Smooth muscle cell of the brain vasculature (primary cell): Measurements from ENCODE around the gene OTOL1.
"Not testable (repeated sequence)": the region's sequence is repeated elsewhere in the genome, so short reads cannot be mapped to it uniquely, and the experiment has no call there.

Experiments
- DNase-seq: peaks from one replicate; pipeline ENCODE4 v3.0.0-alpha.2; 2012; ENCODE audit warnings: low read depth, low spot score

The OTOL1 gene

DNA sequence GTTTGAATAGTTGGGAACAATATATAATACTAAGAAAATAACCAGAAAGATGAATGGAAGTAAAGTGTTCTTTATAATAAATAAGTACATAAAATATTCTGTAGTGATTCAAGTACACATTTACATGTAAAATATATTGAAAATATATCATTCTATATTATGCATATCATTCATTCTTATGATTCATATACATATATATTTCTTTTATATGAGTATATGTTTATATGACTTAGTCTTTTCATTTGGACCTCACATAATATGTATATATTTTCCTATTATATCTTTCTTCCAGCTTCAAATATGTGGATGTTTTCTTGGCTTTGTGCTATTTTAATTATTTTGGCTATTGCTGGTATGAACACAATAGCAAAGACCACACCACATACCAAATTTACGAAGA, at the start of gene OTOL1:
TSS of gene OTOL1 (plus strand) at position 301 of the 400 bp plus-strand sequence. CDS start at position 301, 0 bp downstream.
- no peak for DNase-seq

DNA sequence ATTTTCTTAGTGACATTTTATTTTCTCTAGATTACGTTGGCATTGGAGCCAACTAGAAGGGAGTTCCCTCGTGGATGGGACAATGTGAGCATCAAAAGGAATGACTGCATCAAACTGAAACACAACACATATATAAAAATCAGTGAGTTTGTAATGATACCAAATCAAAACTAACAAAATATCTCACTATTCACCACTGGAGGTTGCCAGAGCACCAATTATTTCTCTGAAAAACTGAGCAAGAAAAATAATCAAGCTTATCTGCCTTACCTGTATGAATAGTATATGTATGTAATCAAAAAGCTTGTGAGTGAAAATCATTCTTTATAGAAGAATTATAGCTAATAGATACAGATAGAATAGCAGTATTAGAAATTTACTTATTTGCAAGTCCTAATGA, 46.8 kb upstream of the OTOL1 start:
- DNase-seq: no peak

DNA sequence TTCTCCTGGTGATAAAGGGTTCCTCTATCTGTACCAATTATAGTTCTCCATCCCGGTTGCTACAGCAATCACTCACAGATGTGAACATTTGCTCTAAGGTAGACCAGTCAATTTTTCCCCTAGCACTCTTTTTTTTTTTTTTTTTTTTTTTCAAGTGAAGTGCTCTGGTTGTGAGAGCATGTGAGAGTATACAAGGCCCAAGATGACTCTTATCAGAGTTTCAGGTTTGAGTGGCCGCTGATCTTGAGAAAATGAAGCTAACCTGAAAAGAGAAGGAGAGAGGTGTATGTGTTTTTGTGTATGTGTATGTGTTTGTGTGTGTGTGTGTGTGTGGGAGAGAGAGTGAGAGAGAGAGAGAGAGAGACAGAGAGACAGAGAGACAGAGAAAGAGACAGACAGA, 44.4 kb upstream of the OTOL1 start:
- DNase-seq: no peak

DNA sequence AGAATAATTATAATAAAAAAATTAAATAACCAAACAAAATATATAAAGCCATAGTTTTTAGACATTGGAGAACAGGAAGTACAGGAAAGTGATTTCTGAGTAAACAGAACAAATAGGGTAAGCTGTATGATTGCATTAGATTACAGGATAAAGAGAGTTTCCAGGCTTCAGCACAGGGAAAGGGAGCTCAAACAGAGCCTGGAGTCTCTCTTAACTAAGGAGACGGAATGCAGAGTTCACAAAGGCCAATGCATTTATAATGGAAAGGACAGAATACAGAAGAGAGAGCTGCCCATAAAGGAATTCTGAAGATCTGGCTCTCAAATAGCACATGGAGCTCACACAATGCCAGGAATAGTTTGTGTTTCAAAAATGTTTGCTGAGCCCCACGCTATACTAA, 42.0 kb upstream of the OTOL1 start:
- no peak for DNase-seq

DNA sequence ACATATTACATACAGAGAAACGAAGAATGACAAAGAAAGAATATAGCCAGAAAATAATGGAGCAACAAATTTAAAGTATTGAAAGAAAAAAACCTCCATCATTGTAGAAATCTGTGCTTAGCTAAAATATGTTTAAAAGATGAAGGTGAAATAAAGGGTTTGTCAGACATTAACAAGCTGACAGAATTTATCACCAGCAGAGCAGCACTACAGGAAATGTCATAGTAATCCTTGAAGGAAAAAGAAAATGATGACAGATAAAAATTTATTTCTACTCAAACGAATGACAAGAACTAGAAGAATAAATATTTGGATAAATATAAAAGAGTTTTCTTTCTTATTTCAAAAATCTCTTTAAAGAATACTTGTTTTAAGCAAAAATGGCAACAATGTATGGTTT, 40.6 kb upstream of the OTOL1 start:
- no peak for DNase-seq

DNA sequence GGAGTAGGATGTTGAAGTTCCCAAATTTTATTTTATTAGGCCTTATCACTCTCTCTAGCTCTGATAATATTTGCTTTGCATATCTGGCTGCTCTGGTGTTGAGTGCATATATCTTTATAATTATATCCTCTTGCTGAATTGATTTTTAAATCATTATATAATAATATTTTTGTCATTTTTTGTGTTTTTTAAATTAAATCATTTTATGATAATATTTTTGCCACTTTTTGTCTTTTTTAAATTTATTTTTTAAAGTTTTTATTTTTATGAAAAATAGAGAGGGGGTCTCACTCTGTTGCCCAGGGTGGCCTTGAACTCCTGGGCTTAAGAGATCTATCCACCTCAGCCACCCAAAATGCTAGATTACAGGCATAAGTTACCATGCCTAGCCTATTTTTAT, 34.5 kb upstream of the OTOL1 start:
- DNase-seq: no peak

DNA sequence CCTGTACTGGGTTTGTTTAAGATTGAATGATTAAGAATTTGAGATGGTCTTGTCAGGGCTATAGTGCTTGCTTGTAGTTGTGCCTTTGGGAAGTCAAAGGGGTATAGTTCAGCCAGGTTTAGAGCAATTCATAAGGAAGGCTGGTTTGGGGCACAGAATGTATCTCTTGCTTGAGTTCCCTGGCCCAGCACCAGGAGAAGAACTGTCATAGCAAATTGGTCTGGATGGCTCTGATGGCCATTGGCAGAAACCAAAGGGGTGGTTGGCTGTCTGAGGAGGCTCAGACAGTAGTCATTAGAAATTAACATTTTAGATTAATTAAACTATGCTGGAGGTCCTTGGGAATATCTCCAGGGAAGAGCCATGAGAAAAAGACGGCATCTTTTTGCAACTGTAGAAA, 25.4 kb upstream of the OTOL1 start:
- no peak for DNase-seq

DNA sequence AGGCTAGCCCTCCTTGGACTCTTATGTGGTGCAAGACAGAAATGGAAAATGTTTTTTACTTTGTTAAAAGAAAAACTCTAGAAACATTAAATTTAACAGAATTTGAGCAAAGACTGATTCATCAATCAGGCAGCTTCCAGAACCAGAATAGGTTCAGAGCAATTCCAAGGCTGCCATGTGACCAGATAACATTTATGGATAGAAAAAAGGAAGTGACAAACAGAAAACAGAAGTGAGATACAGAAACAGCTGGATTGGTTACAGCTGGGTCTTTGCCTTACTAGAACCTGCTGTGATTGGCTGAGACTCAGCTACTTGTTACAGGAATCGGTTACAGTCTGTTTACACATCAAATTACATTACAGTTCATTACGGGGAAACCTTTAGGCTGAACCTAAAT, 22.5 kb upstream of the OTOL1 start:
- DNase-seq: no peak

DNA sequence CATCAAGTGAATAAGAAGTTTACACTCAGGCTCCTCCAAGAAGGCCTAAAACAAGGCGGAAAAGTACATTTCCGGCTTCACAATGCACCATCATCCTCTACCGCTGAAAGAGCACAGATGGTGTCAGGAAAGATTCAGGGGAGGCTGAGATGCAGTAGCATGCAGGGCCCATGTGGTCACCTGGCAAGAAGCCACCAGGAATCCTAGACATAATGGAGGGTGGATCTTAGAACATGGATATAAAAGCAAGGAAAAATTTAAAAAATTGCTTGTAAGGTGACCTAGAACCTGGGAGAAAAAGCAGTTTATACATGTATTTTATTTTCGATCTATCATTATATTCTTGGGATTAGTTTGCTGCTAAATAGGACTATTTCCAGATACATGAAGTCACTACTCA, 21.9 kb upstream of the OTOL1 start:
- no peak for DNase-seq

DNA sequence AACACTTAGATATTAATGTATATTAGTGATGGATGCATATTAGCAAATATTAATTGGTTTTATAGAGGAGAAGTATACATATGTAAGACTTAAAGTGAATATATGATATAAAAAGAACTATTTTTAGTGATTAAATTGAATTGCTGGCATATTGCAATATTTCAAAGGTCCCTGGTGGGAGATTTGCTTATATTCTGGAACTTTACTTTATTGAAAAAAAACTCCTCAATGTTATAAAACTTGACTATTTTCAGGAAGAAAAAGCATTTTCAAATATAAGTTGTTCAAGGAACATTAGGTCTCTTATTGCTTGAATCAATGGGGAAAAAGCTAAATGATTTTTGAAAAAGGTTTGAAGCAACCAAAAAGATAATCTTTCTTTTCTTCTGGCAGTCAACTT, 21.4 kb upstream of the OTOL1 start:
- no peak for DNase-seq

DNA sequence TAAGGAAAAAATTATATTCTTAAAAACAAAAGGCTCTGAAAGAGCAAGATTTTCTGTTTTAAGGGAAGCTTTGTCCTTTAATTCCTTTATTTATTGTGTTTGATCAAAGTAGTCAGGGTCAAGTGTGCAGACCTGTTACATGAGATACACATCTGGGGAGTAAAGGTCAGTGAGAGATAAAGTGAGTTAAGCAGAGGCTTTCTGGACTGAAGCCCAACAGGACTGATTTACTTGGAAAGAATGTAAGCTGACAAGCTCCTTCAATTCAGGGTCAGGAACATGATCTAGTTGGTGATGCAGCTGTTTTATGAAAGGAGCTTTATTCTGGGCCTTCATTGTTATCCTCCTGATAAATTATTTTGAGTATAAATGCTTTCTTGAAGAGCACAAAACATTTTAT, 20.7 kb upstream of the OTOL1 start:
- no peak for DNase-seq

DNA sequence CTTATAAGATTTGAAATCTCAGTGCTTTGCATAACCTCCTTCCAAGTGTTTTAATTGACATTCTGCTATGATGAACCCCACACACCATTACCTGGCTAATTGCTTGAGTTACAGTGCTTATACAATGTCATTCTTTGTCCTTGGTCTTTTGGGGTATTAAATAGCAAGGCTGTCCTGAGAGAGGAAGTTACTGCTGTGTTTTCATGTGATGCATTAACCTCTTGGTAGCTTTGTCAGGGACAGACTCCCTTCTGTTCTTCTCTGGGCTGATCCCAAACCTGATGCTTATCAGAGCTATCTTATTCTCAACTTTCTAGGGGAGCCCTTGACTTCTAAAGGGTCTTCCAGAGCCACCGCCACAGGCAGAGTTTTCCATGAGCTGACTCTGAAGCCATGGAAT, 12.4 kb upstream of the OTOL1 start:
- no peak for DNase-seq

DNA sequence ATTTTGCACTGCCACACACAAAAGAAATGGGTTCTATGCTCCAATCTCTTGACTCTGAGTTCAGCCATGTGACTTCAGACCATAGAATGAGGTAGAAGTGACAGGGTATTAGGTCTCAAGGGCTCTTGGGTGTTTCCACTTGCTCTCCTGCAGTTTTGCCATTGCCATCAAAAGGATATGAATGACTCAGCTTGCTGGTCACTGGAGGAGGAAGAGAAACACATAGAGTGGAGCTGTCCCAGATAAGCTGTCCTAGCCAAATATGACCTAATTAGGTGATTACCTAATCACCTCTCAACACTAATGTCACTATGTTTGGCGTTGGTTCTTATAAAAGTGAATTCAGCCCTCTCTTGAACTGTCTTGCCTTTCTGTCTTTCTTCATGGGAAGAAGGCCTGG, 8.3 kb upstream of the OTOL1 start:
- DNase-seq: not testable (repeated sequence)

DNA sequence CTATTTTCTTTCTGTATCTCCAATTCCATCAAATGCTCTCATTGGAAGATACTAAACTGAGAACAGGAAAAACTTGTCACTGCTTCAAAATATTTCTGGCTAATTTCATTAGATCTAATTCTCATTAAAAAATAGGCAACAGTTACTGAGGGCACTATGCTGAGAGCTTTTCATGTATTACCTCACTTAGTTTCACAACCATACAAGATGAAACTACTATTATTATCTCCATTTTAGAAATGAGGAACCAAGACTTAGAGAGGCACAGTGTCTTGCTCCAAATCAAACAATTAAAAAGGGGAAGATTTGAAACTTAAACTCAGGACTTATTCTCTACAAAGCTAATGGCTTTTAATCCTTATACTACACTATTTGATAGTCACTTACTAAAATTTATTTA, 7.2 kb upstream of the OTOL1 start:
- no peak for DNase-seq

DNA sequence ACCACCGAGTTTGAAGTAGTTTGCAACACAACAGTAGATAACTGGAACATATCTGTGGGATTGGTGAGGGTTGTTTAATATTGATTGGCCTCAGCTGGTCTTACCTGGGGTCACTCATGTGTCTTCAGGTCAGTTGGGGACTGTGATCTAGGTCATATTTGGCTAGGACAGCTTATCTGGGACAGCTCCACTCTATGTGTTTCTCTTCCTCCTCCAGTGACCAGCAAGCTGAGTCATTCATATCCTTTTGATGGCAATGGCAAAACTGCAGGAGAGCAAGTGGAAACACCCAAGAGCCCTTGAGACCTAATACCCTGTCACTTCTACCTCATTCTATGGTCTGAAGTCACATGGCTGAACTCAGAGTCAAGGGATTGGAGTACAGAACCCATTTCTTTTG, 5.8 kb upstream of the OTOL1 start:
- not testable (repeated sequence) for DNase-seq

DNA sequence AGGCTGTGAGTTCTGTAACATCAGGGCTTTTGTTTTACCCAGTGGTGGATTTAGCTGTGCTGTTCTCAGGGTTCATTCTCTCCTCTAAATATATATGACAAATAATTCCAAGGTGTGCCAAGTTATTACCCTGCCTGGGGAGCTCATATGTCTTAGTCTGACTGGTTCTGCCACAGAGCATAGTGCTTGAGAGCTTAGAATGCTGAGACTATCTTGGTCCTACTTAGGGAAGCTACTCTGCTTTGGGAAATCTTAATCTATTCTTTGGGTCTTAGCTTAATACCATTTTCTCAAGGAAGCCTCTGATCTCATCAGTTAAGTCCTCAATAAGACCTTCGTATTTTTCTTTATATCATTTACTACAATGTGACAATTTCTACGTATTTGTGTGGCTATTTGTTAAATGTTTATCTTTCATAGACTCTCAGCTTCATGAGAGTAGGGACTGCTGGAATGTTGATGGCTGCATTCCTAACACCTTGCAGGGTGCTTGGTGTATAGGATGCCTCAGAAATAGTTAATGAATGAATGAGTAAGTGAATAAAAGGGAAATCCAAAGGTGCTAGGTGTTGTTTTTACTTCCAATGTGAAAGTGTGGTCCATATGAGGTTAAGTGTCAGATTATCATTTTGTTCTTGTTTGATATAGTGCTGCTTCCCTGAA, 1.8 kb downstream of the OTOL1 start:
- no peak for DNase-seq

DNA sequence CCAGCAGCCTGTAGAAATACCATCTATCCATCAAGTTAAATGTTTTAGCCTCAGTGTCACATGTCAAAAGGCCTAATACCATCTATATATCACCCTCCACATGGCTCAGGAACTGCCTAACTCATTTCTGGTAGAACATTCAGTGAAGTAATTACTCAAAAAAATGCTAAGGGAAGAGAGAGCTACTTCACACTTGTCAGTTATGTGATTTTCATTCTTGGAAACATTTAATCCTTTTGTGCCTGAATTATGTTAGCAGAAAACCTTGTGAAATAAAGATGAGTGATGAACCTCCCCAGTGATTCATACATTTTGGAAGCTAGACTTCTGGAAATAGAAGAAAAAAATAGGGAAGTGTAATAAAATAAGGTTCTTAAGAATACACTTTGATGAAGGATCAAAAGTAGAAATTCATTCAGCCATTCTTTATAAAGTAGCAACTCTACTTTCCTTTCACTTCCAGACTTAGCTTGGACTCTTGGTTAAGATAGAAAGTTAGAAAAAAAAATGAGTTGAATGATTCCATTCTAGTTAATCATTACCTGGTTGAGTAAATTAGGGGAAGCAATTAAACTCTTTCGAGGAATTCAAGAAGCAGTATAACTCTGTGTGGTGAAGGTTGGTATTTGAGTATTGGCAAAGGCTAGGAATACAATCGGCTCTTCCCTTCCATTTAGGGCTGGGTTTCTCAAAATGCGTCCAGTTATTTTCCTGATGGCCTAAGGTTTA, 3.6 kb downstream of the OTOL1 start:
- no peak for DNase-seq

DNA sequence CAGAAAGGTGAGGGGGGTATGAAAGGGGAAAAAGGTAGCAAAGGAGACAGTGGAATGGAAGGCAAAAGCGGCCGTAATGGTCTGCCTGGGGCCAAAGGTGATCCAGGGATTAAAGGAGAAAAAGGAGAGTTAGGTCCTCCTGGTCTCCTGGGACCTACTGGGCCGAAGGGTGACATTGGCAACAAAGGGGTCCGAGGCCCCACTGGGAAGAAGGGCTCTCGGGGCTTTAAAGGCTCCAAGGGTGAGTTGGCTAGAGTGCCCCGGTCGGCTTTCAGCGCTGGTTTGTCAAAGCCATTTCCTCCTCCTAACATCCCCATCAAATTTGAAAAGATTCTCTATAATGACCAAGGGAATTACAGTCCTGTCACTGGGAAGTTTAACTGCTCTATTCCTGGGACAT, 6.7 kb downstream of the OTOL1 start:
- no peak for DNase-seq

DNA sequence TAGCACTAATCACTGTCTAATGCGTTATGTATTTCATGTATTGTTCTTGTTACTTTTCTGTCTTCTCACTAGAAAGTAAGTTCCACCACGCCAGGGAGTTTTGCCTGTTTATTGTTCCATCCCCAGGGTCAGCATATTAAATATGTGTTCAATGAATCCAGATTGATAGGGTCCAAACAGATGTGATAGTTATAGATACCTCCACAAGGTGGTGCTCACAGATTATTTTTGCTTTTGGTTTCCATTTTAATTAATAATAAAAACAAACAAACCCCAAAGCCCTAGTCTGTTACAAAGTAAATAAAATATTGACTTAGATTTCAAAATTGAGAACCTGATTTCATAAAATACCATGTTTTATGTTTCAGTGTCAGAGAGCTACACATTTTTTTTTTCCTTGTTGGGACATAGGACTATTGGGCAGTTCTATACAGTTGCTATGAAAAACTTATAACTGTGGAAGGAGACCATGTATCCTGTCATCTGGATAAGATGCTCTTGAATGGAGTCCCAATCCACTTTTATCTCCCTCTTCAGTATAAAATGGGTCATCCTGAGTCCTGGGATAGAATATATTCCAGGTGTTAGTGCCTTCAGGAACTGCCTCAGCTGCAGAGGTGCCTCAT, 12.4 kb downstream of the OTOL1 start:
- DNase-seq: no peak

DNA sequence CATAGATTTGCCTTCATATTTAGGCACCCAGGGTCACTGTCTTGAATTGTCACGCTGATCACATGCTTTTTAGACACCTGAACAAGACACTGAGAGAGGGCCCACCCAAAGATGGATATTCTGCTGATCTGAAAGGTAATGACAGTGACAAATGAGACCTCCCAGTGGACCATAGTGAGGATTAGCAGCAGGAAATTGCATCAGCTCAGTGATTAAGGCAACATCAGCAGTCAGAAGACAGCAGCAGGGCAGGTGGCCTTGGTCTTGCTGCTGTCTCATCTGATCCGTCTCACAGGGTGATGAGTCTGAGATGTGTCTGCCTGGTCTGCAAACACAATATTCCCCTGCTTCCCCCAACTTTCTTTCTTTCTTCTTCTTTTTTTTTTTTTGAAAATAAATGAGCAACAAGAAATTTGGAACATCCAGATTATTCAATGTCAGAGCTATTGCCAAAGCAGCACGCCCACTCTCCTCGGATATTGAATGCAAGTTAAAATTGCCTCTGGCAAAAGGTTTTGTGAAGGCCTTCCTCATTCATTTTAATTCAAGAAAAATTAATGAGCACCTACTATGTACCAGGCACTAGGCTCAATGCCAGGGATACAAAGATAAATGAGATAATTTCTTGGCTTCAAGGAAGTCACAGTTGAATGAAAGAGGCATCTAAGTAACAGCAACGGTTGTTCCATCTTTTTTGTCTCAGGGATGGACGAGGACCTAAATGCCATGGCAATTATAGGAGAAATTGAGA, 14.1 kb downstream of the OTOL1 start:
- DNase-seq: no peak

DNA sequence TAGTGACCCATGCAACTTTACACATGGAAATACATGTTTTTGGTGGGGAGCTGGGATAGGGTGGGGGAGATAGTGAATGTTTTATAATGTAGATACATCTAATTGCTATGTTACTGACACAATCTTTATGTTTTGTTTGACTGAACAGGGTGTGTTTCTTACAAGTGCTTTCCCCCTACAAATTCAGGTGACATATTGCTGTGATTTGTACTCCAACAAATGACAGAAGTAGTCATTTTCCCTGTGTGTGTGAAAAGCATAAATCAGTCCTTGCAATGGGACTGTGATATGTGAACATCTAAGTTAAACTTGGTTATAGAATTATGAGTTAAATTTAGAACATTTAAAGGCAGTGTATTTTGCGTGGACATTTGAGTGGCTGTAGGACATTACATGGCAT, 27.3 kb downstream of the OTOL1 start:
- no peak for DNase-seq

DNA sequence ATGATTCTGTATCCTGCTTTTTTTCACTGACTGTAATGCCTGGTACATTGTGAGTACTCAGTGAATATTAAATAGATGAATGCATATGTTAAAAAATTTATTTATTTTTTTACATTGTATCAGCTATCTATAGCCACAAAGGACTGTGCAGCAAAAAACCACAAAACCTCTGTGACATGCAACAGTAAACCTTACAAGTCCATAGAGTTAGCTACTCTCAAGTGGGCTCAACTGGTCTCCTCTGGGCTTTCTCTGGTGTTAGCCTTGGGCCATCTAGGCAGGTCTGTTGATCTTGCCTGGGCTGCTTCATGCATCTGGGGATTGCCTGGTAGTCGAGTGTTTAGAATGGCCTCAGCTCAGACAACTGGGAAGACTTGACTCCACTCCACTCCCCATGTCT, 35.3 kb downstream of the OTOL1 start:
- DNase-seq: no peak
